Activated CD4-positive, alpha-beta T cell treated with anti-CD3 and anti-CD28 coated beads for 24 hours (primary cell): ENCODE data around the gene SLC2A1.
"Not testable (repeated sequence)": the region's sequence is repeated elsewhere in the genome, so short reads cannot be mapped to it uniquely, and the experiment has no call there.

Source experiments
- DNase-seq, 2 donors: peaks; one replicate each; pipeline ENCODE4 v3.0.0-alpha.2; 2020; ENCODE audit warnings: low read depth in 2 of 2

The SLC2A1 gene

GRCh38 chr1:42929434-42930177, 29.1 kb downstream of the SLC2A1 start:
- DNase-seq, result no peak

GRCh38 chr1:42928859-42929258, 29.8 kb downstream of the SLC2A1 start:
- no peak for DNase-seq

- DNase-seq, result no peak
Measured at GRCh38 chr1:42927920-42928505, 30.7 kb downstream of the SLC2A1 start.

- no peak for DNase-seq
Measured at GRCh38 chr1:42927274-42927841, 31.3 kb downstream of the SLC2A1 start.

GRCh38 chr1:42926879-42927242, 31.8 kb downstream of the SLC2A1 start:
- no peak for DNase-seq

GRCh38 chr1:42926235-42926878, 32.3 kb downstream of the SLC2A1 start:
- DNase-seq, result no peak

GRCh38 chr1:42924851-42925760, 33.6 kb downstream of the SLC2A1 start:
- no peak for DNase-seq

- DNase-seq, result peak; percentile 86 to 92
Measured at GRCh38 chr1:42924082-42924850, 34.4 kb downstream of the SLC2A1 start.

- DNase-seq, result no peak
Measured at GRCh38 chr1:42923367-42924081, 35.1 kb downstream of the SLC2A1 start.

GRCh38 chr1:42922687-42923366, 35.8 kb downstream of the SLC2A1 start:
- peak in 1 of 2 donors; percentile 37 for DNase-seq

- no peak for DNase-seq
Measured at GRCh38 chr1:42921769-42922168, 36.9 kb downstream of the SLC2A1 start.

- DNase-seq, result not testable (repeated sequence)
Measured at GRCh38 chr1:42919651-42920050, 39.0 kb downstream of the SLC2A1 start.

- no peak for DNase-seq
Measured at GRCh38 chr1:42917241-42917495, 41.5 kb downstream of the SLC2A1 start.

GRCh38 chr1:42915456-42915855, 43.2 kb downstream of the SLC2A1 start:
- no peak for DNase-seq

GRCh38 chr1:42914092-42914627, 44.5 kb downstream of the SLC2A1 start:
- no peak for DNase-seq

GRCh38 chr1:42913426-42914091, 45.1 kb downstream of the SLC2A1 start:
- DNase-seq, result peak in 1 of 2 donors; percentile 46

- DNase-seq, result no peak
Measured at GRCh38 chr1:42910985-42911384, 47.7 kb downstream of the SLC2A1 start.

GRCh38 chr1:42908046-42908445, 50.6 kb downstream of the SLC2A1 start:
- DNase-seq, result no peak

- DNase-seq, result no peak
Measured at GRCh38 chr1:42904434-42904833, 54.2 kb downstream of the SLC2A1 start.
